Heart left ventricle (tissue), 16 donors: ENCODE data around the gene UBA7. TPM values are rescaled to one million over a fixed set of nuclear protein-coding genes. Genes with fewer than 3 reads are reported as not detected.
"Not testable (repeated sequence)": the region's sequence is repeated elsewhere in the genome, so short reads cannot be mapped to it uniquely, and the experiment has no call there.

Experiments
- ATAC-seq, 4 donors: fragments of 200-7000 bp; cut with Tn5 transposase; one replicate each; pipeline ENCODE4 v1.9.1; 2020 to 2022; ENCODE audit warnings: moderate library complexity in 4 of 4, mild to moderate bottlenecking in 3 of 4, moderate number of reproducible peaks in 1 of 4
- DNase-seq, 5 donors: peaks; one replicate each; pipeline ENCODE4 v3.0.0-alpha.2; 2020
- H3K27ac ChIP-seq, 12 donors: fragments of 200-600 bp; sonication (generic) in 4 of 12; one replicate each; pipeline versions ENCODE4 v1.5.0 to v1.8.0; 2016 to 2022; ENCODE audit warnings: mild to moderate bottlenecking in 2 of 12
- H3K27me3 ChIP-seq, 9 donors: fragments of 200-600 bp; sonication (generic) in 2 of 9; one replicate each; pipeline versions ENCODE4 v1.5.1 to v1.8.0; 2016 to 2022; ENCODE audit warnings: mild to moderate bottlenecking in 3 of 9
- H3K36me3 ChIP-seq, 9 donors: fragments of 200-600 bp; sonication (generic) in 2 of 9; one replicate each; pipeline versions ENCODE4 v1.5.0 to v1.8.0; 2018 to 2022; ENCODE audit warnings: mild to moderate bottlenecking in 2 of 9
- H3K4me1 ChIP-seq, 12 donors: fragments of 200-600 bp; sonication (generic) in 4 of 12; one replicate each; pipeline versions ENCODE4 v1.5.0 to v1.8.0; 2016 to 2022; ENCODE audit warnings: mild to moderate bottlenecking in 3 of 12
- H3K4me3 ChIP-seq, 12 donors: fragments of 200-600 bp; sonication (generic) in 4 of 12; one replicate each; pipeline versions ENCODE4 v1.5.0 to v1.8.0; 2017 to 2022; ENCODE audit warnings: mild to moderate bottlenecking in 9 of 12, moderate library complexity in 4 of 12
- H3K9me3 ChIP-seq, 12 donors: fragments of 200-600 bp; sonication (generic) in 4 of 12; one replicate each; pipeline versions ENCODE4 v1.5.0 to v1.8.0; 2016 to 2022; ENCODE audit warnings: mild to moderate bottlenecking in 1 of 12
- CTCF ChIP-seq, 12 donors: fragments of 200-600 bp; sonication (generic) in 4 of 12; IDR thresholded peaks; one replicate each; pipeline versions ENCODE4 v1.5.0 to v1.8.0; 2018 to 2022; ENCODE audit warnings: antibody characterized with exemption in 12 of 12, mild to moderate bottlenecking in 5 of 12
- POLR2A ChIP-seq, 2 donors: fragments of 450-650 bp; IDR thresholded peaks; one replicate each; pipeline ENCODE4 v1.6.1; 2017; ENCODE audit warnings: antibody characterized with exemption in 2 of 2, mild to moderate bottlenecking in 2 of 2, moderate library complexity in 2 of 2
- WGBS, 4 donors: extraction: QIAGEN DNeasy Blood & Tissue Kit in 2 of 4; methylation state at CpG; one replicate each; pipeline versions ENCODE4 v1.1.5 to v1.1.7; 2013 to 2018; 5-methylcytosine and 5-hydroxymethylcytosine counted together
- intact Hi-C, 10 donors: fragments of 100-400 bp; cut with DNase I; formaldehyde crosslinking; loops; one replicate each; pipeline versions ENCODE4 v1.11.1 to v1.14.2; 2022
- polyA plus RNA-seq, 2 donors: library from polyadenylated mRNA; stranded (reverse); fragments of 200-250 nt; gene quantifications; one replicate each; pipeline ENCODE4 v1.2.3, GENCODE V29; 2013
- total RNA-seq, 9 donors: library from RNA; depleted of rRNA in 2 of 9; stranded (reverse); fragments of >200 nt in 2 of 9; fragmentation: NEBNext Ultra II Directional in 3 of 9; extraction: Animal tissue kit (Norgen Biotek cat#: 25700) in 3 of 9; gene quantifications; one replicate each; pipeline versions ENCODE4 v1.1.0 to v1.2.4, GENCODE V29; 2016 to 2023
- donor health status: ischemic (EF 13 %, LVEDD 7.1; RV severe dilation, severe dysfunction).
- donor health status: healthy with polysubstance abuse.
- donor health status: DM: no; HTN: yes; CAD: no.
- donor health status: DM: no; HTN: no; CAD: no.
- donor health status: ischemic (EF 25% LVEDD 6.9; RV normal size, moderate dysfunction).
- donor health status: ischemic (EF 25% LVEDD 5.7; RV mildly dilated, moderate dysfunction).
- donor health status: healthy.
- donor health status: DM: yes; HTN: yes; CAD: no.
- donor health status: ischemic (EF 35%, LVEDD 5.7; RV mildly dilated, moderate dysfunction).
- donor health status: nonischemic (EF 11% LVEDD 7.7; RV severe dilation, severe dysfunction).
- donor health status: DM: yes; HTN: yes; CAD: no.
- donor health status: PGD.
- donor health status: ischemic (EF 29% LVEDD 5.4; RV normal size, mild dysfunction).
- donor health status: nonischemic (EF 23%, LVEDD 6.1; RV moderate dilation, normal function).

Gene UBA7
- total and polyA plus RNA-seq, 11 donors = 8.5 to 72.1 (median 22.1) TPM

GRCh38 chr3:49780080-49780974 is 33.4 kb downstream of the UBA7 start:
- no peaks in the 10 kb centered on the region for H3K27me3 ChIP-seq
- H3K4me3 ChIP-seq = no peak overlapping the region
- no peak overlapping the region for H3K27ac ChIP-seq
- ATAC-seq = no peak
- peaks cover 0 to 63% (median 40%) of the 10 kb centered on the region in 9 donors for H3K36me3 ChIP-seq
- no peak for TF ChIP-seq POLR2A (IDR thresholded peaks at IDR 0.05)
- TF ChIP-seq CTCF (IDR thresholded peaks at IDR 0.05) = no peak
- no peak for DNase-seq
- no peaks in the 10 kb centered on the region for H3K9me3 ChIP-seq
- intact Hi-C loops = no loop called here
- peaks cover 0 to 41% (median 21%) of the 10 kb centered on the region in 12 donors for H3K4me1 ChIP-seq
- WGBS, 4 donors = 62 to 66% (median 65%) methylated on average over 4 of the region's 4 CpGs

- TF ChIP-seq CTCF (IDR thresholded peaks at IDR 0.05) = no peak
- no peak for TF ChIP-seq POLR2A (IDR thresholded peaks at IDR 0.05)
- no peak overlapping the region for H3K27ac ChIP-seq
- no peaks in the 10 kb centered on the region for H3K27me3 ChIP-seq
- H3K36me3 ChIP-seq = peaks cover 0 to 61% (median 39%) of the 10 kb centered on the region in 9 donors
- WGBS, 4 donors = 83 to 95% (median 93%) methylated on average over 5 of the region's 5 CpGs
- DNase-seq = no peak
- no peak overlapping the region for H3K4me3 ChIP-seq
- intact Hi-C loops = no loop called here
- ATAC-seq = no peak
- peaks cover 0 to 35% (median 15%) of the 10 kb centered on the region in 12 donors for H3K4me1 ChIP-seq
- H3K9me3 ChIP-seq = no peaks in the 10 kb centered on the region
Observed at GRCh38 chr3:49779358-49780079, 34.2 kb downstream of the UBA7 start.

GRCh38 chr3:49776101-49776500 is 37.7 kb downstream of the UBA7 start:
- DNase-seq, H3K9me3 ChIP-seq, H3K4me3 ChIP-seq, H3K27me3 ChIP-seq, H3K27ac ChIP-seq, ATAC-seq, intact Hi-C loops: not testable (repeated sequence)
- Histone ChIP-seq H3K4me1 (peaks cover 0 to 18% (median 2%) of the 10 kb centered on the region in 12 donors), H3K36me3 (peaks cover 0 to 33% (median 25%) of the 10 kb centered on the region in 9 donors)
- 91 to 95% (median 92%) methylated on average over 8 of the region's 8 CpGs for WGBS, 4 donors

GRCh38 chr3:49775538-49775937 is 38.2 kb downstream of the UBA7 start:
- Histone ChIP-seq H3K4me3 (no peak overlapping the region), H3K27ac (no peak overlapping the region), H3K27me3 (no peaks in the 10 kb centered on the region), H3K36me3 (peaks cover 0 to 31% (median 25%) of the 10 kb centered on the region in 9 donors), H3K9me3 (no peaks in the 10 kb centered on the region), H3K4me1 (peaks cover 0 to 13% (median 1%) of the 10 kb centered on the region in 12 donors)
- TF ChIP-seq POLR2A (IDR thresholded peaks at IDR 0.05) = no peak
- TF ChIP-seq CTCF (IDR thresholded peaks at IDR 0.05) = no peak
- 44 to 79% (median 49%) methylated on average over 3 of the region's 3 CpGs for WGBS, 4 donors
- peak in 3 of 4 donors; percentile 29 to 62 (median 52) for ATAC-seq
- DNase-seq = no peak
- intact Hi-C loops = no loop called here
